OCI-LY3 (cell line): Measurements from ENCODE around the gene CDK5R2.

ENCODE experiments used
- EZH2phosphoT487 ChIP-seq: fragments of 200-600 bp; shearing (Covaris generic); IDR thresholded peaks from 2 replicates; pipeline ENCODE4 v1.6.1; 2018; ENCODE audit warnings: antibody characterized with exemption, mixed run types, low read depth
- TF ChIP-seq, protein P1 (sequence below): fragments of 200-600, 300-600 bp; sonication (generic); IDR thresholded peaks from 2 replicates; pipeline ENCODE4 v1.5.1; 2014; ENCODE audit warnings: antibody characterized with exemption, low read length, low read depth

GRCh38 chr2:219010162-219010756 lies 50.8 kb downstream of the CDK5R2 start:
- TF ChIP-seq, protein P1, sequence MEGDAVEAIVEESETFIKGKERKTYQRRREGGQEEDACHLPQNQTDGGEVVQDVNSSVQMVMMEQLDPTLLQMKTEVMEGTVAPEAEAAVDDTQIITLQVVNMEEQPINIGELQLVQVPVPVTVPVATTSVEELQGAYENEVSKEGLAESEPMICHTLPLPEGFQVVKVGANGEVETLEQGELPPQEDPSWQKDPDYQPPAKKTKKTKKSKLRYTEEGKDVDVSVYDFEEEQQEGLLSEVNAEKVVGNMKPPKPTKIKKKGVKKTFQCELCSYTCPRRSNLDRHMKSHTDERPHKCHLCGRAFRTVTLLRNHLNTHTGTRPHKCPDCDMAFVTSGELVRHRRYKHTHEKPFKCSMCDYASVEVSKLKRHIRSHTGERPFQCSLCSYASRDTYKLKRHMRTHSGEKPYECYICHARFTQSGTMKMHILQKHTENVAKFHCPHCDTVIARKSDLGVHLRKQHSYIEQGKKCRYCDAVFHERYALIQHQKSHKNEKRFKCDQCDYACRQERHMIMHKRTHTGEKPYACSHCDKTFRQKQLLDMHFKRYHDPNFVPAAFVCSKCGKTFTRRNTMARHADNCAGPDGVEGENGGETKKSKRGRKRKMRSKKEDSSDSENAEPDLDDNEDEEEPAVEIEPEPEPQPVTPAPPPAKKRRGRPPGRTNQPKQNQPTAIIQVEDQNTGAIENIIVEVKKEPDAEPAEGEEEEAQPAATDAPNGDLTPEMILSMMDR, result peak; percentile 56
- no peak for TF ChIP-seq EZH2phosphoT487
